Sigmoid colon (tissue), 7 donors: ENCODE data around the gene WDHD1. TPM values are rescaled to one million over a fixed set of nuclear protein-coding genes. Genes with fewer than 3 reads are reported as not detected.

Source experiments
- DNase-seq: peaks from one replicate; pipeline ENCODE4 v3.0.0-alpha.2; 2019
- H3K27ac ChIP-seq, 4 donors: fragments of 200-600 bp; sonication (generic); one replicate each; pipeline ENCODE4 v1.5.1; 2016 to 2019; ENCODE audit warnings: mild to moderate bottlenecking in 1 of 4
- H3K27me3 ChIP-seq, 3 donors: fragments of 200-600 bp; sonication (generic); one replicate each; pipeline ENCODE4 v1.5.1; 2019; ENCODE audit warnings: mild to moderate bottlenecking in 1 of 3
- H3K36me3 ChIP-seq, 4 donors: fragments of 200-600 bp; sonication (generic); one replicate each; pipeline ENCODE4 v1.5.1; 2016 to 2019
- H3K4me1 ChIP-seq, 4 donors: fragments of 200-600 bp; sonication (generic); one replicate each; pipeline ENCODE4 v1.5.1; 2017 to 2019
- H3K4me3 ChIP-seq, 4 donors: fragments of 200-600 bp; sonication (generic); one replicate each; pipeline ENCODE4 v1.5.1; 2017 to 2019; ENCODE audit warnings: mild to moderate bottlenecking in 2 of 4, moderate library complexity in 1 of 4
- H3K9me3 ChIP-seq, 4 donors: fragments of 200-600 bp in 3 of 4; sonication (generic) in 3 of 4; one replicate each; pipeline versions ENCODE4 v1.5.1 to v1.6.1; 2013 to 2019
- EP300 ChIP-seq, 4 donors: sonication (generic); formaldehyde crosslinking; IDR thresholded peaks; one replicate each; pipeline ENCODE4 v1.6.1; 2017; ENCODE audit warnings: antibody characterized with exemption in 4 of 4
- POLR2A ChIP-seq, 2 donors: fragments of 450-650 bp; IDR thresholded peaks; one replicate each; pipeline ENCODE4 v1.6.1; 2016; ENCODE audit warnings: antibody characterized with exemption in 2 of 2, mild to moderate bottlenecking in 2 of 2, moderate library complexity in 2 of 2
- POLR2AphosphoS5 ChIP-seq, 4 donors: sonication (generic); formaldehyde crosslinking; IDR thresholded peaks; one replicate each; pipeline ENCODE4 v1.6.1; 2017; ENCODE audit warnings: antibody characterized with exemption in 4 of 4
- WGBS, 2 donors: extraction: QIAGEN DNeasy Blood & Tissue Kit; methylation state at CpG; one replicate each; pipeline ENCODE4 v1.1.7; 2013; 5-methylcytosine and 5-hydroxymethylcytosine counted together
- intact Hi-C: fragments of 100-400 bp; cut with DNase I; formaldehyde crosslinking; loops from one replicate; pipeline ENCODE4 v1.15.1; 2023
- polyA plus RNA-seq, 3 donors: library from polyadenylated mRNA; stranded (reverse); fragments of 200-250 nt; gene quantifications; one replicate each; pipeline ENCODE4 v1.2.3, GENCODE V29; 2013
- total RNA-seq, 4 donors: library from RNA; depleted of rRNA; stranded (reverse); fragments of >200 nt; gene quantifications; one replicate each; pipeline ENCODE4 v1.1.0, GENCODE V29; 2016
- TF ChIP-seq, protein P1 (sequence below), 4 experiments: fragments of 450-650 bp in 3 of 4; fragments of 200-600 bp in 1 of 4; IDR thresholded peaks; one replicate each; pipeline ENCODE4 v1.5.1; 2016 to 2019; ENCODE audit warnings: antibody characterized with exemption in 4 of 4, mild to moderate bottlenecking in 3 of 4, moderate library complexity in 2 of 4
- donor health status: healthy with polysubstance abuse.
- donor health status: Bipolar disorder and iron deficiency.
- donor health status: healthy.

Gene WDHD1
- total and polyA plus RNA-seq, 7 donors = 0.60 to 4.0 (median 1.1) TPM

DNA sequence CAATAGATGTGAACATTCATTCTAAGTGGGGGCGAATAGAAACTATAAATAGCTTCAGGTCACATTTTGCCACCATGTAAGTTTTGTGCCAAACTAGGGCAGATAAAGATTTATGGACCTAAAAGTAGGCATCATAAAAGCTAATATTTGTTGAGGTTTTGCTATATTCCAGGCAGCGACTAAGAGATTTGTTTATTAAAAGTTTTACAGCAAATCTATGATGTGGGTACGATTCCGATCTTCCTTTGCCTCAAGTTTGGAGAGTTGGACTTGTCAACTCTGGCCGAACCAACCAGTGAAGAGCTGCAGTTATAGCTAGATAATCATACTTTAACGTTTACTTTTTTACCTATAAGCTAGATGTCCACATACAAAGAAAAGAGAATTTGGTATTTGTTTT is 26.1 kb upstream of the WDHD1 start:
- no peak for DNase-seq
- 36 to 63% methylated on average over 6 of the region's 6 CpGs for WGBS, 2 donors
- intact Hi-C loops = no loop called here
- H3K9me3 ChIP-seq = no peaks in the 10 kb centered on the region
- H3K4me1 ChIP-seq = peaks cover 0 to 40% (median 22%) of the 10 kb centered on the region in 4 donors
- H3K27ac ChIP-seq = peak overlapping the region; percentile 97 to 100 (median 99)
- peaks cover 0 to 9% (median 0%) of the 10 kb centered on the region in 4 donors for H3K36me3 ChIP-seq
- no peak for TF ChIP-seq EP300 (IDR thresholded peaks at IDR 0.05)
- TF ChIP-seq, protein P1, sequence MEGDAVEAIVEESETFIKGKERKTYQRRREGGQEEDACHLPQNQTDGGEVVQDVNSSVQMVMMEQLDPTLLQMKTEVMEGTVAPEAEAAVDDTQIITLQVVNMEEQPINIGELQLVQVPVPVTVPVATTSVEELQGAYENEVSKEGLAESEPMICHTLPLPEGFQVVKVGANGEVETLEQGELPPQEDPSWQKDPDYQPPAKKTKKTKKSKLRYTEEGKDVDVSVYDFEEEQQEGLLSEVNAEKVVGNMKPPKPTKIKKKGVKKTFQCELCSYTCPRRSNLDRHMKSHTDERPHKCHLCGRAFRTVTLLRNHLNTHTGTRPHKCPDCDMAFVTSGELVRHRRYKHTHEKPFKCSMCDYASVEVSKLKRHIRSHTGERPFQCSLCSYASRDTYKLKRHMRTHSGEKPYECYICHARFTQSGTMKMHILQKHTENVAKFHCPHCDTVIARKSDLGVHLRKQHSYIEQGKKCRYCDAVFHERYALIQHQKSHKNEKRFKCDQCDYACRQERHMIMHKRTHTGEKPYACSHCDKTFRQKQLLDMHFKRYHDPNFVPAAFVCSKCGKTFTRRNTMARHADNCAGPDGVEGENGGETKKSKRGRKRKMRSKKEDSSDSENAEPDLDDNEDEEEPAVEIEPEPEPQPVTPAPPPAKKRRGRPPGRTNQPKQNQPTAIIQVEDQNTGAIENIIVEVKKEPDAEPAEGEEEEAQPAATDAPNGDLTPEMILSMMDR (IDR thresholded peaks at IDR 0.05) = no peak
- TF ChIP-seq POLR2AphosphoS5 (IDR thresholded peaks at IDR 0.05) = no peak
- no peak for TF ChIP-seq POLR2A (IDR thresholded peaks at IDR 0.05)
- H3K4me3 ChIP-seq = peak overlapping the region in 2 of 4 donors; percentile 93 to 94
- no peaks in the 10 kb centered on the region for H3K27me3 ChIP-seq

DNA sequence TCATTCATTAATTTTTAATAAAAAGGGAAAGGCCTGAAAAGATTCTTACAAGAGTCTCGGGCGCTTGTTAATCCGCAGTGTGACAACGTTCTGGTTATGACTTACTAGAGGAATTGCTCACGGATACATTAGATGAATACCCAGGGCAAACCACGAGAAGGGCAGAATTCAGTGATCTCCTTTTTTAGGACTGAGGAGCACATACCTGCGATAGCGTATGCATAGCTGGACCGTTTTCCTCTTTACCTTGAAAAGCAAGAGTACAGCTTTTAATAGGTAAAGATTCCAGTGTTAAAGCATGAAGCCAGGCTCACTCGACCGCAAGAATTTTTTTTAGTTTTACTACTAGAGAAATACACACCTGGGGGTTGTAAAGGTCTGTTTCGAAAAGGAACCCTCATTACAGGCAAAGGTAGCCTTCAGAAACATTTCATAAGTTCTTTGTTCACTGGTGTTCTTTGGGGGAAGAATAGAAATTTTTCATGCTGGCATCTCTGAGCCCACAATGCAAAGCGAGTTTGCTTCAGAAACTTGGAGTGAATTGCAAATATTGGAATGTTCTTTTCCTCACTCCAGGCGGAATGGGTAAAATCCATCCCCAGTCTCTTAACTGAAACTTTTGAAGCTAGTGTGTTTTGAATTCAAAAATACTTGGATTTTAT is 25.5 kb upstream of the WDHD1 start:
- Histone ChIP-seq H3K27ac (peak overlapping the region; percentile 97 to 100 (median 99)), H3K4me1 (peaks cover 0 to 40% (median 22%) of the 10 kb centered on the region in 4 donors), H3K36me3 (peaks cover 0 to 4% (median 0%) of the 10 kb centered on the region in 4 donors), H3K9me3 (no peaks in the 10 kb centered on the region), H3K4me3 (peak overlapping the region; percentile 82 to 99 (median 94)), H3K27me3 (no peaks in the 10 kb centered on the region)
- intact Hi-C loops = no loop called here
- 2 to 12% methylated on average over 14 of the region's 14 CpGs for WGBS, 2 donors
- TF ChIP-seq, protein P1 (IDR thresholded peaks at IDR 0.05) = no peak
- no peak for TF ChIP-seq POLR2AphosphoS5 (IDR thresholded peaks at IDR 0.05)
- no peak for TF ChIP-seq POLR2A (IDR thresholded peaks at IDR 0.05)
- TF ChIP-seq EP300 (IDR thresholded peaks at IDR 0.05) = no peak
- no peak for DNase-seq

DNA sequence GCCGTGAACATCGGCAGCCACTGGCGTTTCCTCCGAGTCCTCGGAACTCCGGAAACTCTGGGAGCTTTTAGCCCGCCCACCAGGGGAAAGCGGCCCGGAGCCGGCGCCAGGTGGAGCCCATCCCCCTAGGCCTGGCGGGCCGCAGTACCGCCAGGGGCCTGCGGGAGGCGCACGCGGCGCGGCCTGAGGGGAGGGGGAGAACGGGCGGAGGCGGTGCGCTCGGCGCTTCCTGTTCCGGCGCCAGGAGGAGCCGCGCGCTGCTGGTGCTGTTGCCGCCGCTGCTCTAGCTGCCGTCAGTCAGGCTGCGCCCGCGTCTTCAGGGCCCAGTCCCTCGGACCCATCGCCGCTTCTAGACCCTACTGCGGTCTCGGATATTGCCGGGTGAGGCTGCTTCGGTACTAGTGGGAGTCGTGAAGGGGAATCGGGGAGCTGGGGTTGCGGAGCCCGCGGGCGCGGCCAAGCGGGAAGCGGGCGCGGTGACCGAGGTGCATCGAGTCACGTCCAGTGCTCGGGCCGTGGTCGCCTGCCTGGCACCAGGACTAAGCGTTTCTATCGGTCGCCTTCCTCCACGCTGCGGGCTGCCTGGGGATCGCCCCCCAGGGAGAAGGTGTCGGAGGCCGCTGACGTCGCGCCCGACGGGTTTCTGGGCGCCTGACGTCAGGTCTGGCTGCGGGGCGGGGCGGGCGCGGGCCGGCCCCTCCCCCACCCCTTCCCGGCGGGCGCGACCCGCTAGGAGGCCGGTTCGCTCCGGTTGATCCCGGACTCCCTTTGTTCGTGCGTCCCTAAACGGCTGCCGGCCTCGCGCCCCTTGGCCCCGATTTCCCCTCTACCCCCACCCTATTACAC is 24.7 kb upstream of the WDHD1 start, which contains the start of gene MAPK1IP1L:
Gene MAPK1IP1L, plus strand, starts transcription at position 225 of the 846 bp plus-strand sequence. CDS start 10,037 bp downstream, outside the sequence.
- peaks cover 0 to 39% (median 22%) of the 10 kb centered on the region in 4 donors for H3K4me1 ChIP-seq
- 0% methylated on average over 98 of the region's 98 CpGs for WGBS, 2 donors

DNA sequence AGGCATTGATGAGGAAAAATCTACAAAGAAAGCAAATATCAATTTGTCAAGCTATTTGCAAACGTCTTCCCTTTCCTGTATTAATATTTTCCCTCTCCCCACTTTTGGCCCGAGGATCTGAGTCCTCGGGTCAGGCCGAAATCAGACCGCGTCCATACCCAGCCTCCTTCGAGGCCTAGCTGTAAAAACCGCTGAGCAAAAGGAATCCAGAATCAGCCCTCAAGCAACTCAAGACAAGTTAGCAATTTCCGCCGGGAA is 24.2 kb upstream of the WDHD1 start:
- Histone ChIP-seq H3K27me3 (no peaks in the 10 kb centered on the region), H3K27ac (peak overlapping the region; percentile 97 to 100 (median 99)), H3K4me1 (peaks cover 0 to 35% (median 22%) of the 10 kb centered on the region in 4 donors), H3K36me3 (peaks cover 0 to 4% (median 0%) of the 10 kb centered on the region in 4 donors), H3K9me3 (no peaks in the 10 kb centered on the region), H3K4me3 (peak overlapping the region; percentile 82 to 99 (median 94))
- TF ChIP-seq, protein P1 (IDR thresholded peaks at IDR 0.05) = no peak
- TF ChIP-seq POLR2A (IDR thresholded peaks at IDR 0.05) = no peak
- TF ChIP-seq POLR2AphosphoS5 (IDR thresholded peaks at IDR 0.05) = no peak
- TF ChIP-seq EP300 (IDR thresholded peaks at IDR 0.05) = no peak
- DNase-seq = no peak
- WGBS, 2 donors = 1% methylated on average over 10 of the region's 10 CpGs
- intact Hi-C loops = loop anchor here (2.0 kb wide), 1 partner anchor 24 kb away; the partner anchor contains the start of genes SOCS4 and WDHD1

More for the DNA sequence above, 24.7 kb upstream of the WDHD1 start, which contains the start of gene MAPK1IP1L:
- Histone ChIP-seq H3K4me3 (peak within 1 kb of the TSS; percentile 82 to 99 (median 94)), H3K9me3 (no peaks in the 10 kb centered on the region), H3K27ac (peak within 1 kb of the TSS; percentile 97 to 100 (median 99)), H3K36me3 (peaks cover 0 to 4% (median 0%) of the 10 kb centered on the region in 4 donors), H3K27me3 (no peaks in the 10 kb centered on the region)
- TF ChIP-seq POLR2AphosphoS5 (IDR thresholded peaks at IDR 0.05) = peak; percentile 96 to 100 (median 98)
- TF ChIP-seq POLR2A (IDR thresholded peaks at IDR 0.05) = peak; percentile 97 to 98
- TF ChIP-seq EP300 (IDR thresholded peaks at IDR 0.05) = peak in 1 of 4 donors; percentile 10
- TF ChIP-seq, protein P1 (IDR thresholded peaks at IDR 0.05) = peak; percentile 99 to 100 (median 99)
- intact Hi-C loops = loop anchor here (2.0 kb wide), 1 partner anchor 25 kb away; the partner anchor contains the start of genes SOCS4 and WDHD1
- DNase-seq = peak; percentile 96
